C4-2B (cell line): ENCODE measurements around the gene KRT1.

Source experiments
- H3K27ac ChIP-seq: fragments of 450-650 bp; 2 replicates; pipeline ENCODE4 v1.5.1; 2017
- CTCF ChIP-seq: fragments of 450-650 bp; conservative IDR thresholded peaks from 2 replicates; pipeline ENCODE4 v1.5.1; 2017; ENCODE audit warnings: mild to moderate bottlenecking
- ZFX ChIP-seq: fragments of 450-650 bp; IDR thresholded peaks from 2 replicates; pipeline ENCODE4 v1.6.1; 2017

The KRT1 gene

GRCh38 chr12:52710730-52711129 is 30.5 kb upstream of the KRT1 start:
- no peak overlapping the region for H3K27ac ChIP-seq
- no peak for TF ChIP-seq CTCF
- TF ChIP-seq ZFX = no peak

DNA sequence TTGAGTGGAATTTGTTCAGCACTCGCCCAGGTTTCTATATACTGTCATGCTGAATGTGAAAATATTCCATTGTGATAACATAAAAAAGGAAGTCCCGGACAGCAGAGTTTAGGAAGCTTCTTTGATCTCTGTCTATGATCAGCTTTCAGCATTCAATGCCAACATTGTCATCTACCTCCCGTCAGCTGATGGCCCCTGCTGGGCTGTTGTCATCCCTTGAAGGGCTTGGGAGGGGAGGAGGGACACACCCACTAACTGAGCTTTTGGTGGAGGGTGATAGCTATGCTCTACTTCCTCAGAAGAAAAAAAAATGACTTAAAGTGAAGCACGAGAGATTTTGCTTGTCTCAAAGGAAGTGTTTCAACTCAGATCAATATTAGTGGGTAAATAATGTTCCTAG is 27.8 kb upstream of the KRT1 start:
- TF ChIP-seq CTCF = no peak
- TF ChIP-seq ZFX = no peak
- no peak overlapping the region for H3K27ac ChIP-seq

DNA sequence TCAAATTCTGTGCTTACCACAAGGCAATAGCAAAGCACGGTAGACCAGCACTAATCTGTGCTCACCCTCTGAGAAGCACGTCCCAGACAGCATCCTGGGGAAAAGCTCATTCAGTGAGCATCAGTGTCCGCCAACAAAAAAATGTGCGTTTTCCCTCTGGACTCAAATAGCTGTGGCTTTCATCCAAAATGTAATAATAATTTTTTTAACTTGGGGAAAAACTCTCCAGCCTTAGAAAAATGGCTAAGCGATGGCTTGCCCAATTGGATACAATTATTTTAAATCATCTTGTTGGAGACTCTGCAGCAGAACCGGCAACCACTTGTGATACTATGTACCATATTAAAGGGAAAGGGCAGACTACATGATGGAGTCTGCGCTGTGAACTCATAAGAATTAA is 24.3 kb upstream of the KRT1 start:
- H3K27ac ChIP-seq = no peak overlapping the region
- TF ChIP-seq CTCF = no peak
- TF ChIP-seq ZFX = no peak

- TF ChIP-seq CTCF (no peak), ZFX (no peak)
- H3K27ac ChIP-seq = no peak overlapping the region
Observed at GRCh38 chr12:52703878-52704277, 23.7 kb upstream of the KRT1 start.

GRCh38 chr12:52703424-52703823 is 23.2 kb upstream of the KRT1 start, which contains the start of gene KRT77:
Gene KRT77 (minus strand): TSS chr12:52703524. CDS start chr12:52703434, 90 bp downstream.
- TF ChIP-seq ZFX = no peak
- no peak for TF ChIP-seq CTCF

DNA sequence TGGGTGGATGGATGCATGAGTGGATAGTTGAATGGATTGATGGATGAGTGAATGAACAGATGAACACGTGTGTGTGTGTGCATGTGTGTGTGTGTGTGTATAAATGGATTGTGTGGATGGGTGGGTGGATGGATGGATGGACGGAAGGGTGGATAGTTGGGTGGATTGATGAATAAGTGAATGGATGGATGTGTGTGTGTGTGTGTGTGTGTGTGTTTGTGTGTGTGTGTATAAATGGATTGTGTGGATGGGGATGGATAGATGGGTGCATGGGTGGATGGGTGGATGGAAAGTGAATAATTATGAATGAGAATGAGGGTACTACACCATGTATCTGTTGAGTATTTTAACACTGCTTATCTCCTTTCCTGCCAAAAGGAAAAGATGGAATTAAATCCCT is 22.1 kb upstream of the KRT1 start:
- H3K27ac ChIP-seq = no peak overlapping the region
- TF ChIP-seq ZFX = no peak
- TF ChIP-seq CTCF = no peak

More at GRCh38 chr12:52703424-52703823, 23.2 kb upstream of the KRT1 start, which contains the start of gene KRT77:
- no peak within 1 kb of the TSS for H3K27ac ChIP-seq

GRCh38 chr12:52701281-52701680 is 21.1 kb upstream of the KRT1 start:
- no peak overlapping the region for H3K27ac ChIP-seq
- TF ChIP-seq ZFX = no peak

DNA sequence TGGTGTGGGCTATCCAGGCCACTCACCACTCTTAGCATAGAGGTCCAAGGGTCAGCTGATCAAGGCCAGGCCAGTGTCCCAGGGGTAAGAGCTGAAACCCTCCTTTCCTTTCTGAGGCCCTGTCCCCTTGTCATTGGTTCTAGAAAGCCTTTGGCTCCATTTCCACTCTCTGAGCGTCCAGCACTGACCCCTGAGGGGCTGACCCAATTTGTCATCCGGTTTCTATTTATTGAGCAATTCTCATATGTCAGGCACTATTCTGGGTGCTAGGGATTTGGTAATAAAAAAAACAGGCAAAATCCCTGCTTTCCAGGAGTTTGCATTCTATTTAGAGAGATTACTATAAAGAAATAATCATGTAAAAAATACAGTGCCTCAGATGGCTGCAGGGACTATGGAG is 19.8 kb upstream of the KRT1 start:
- TF ChIP-seq CTCF (no peak), ZFX (no peak)
- no peak overlapping the region for H3K27ac ChIP-seq
